Limb (tissue), 2 donors: ENCODE results near the gene TMEM175.
"Not testable (repeated sequence)": the region's sequence is repeated elsewhere in the genome, so short reads cannot be mapped to it uniquely, and the experiment has no call there.

Source experiments
- DNase-seq, 2 donors: peaks; one replicate each; pipeline ENCODE4 v3.0.0-alpha.2; 2016; ENCODE audit errors: extremely low spot score in 2 of 2

Gene TMEM175

DNA sequence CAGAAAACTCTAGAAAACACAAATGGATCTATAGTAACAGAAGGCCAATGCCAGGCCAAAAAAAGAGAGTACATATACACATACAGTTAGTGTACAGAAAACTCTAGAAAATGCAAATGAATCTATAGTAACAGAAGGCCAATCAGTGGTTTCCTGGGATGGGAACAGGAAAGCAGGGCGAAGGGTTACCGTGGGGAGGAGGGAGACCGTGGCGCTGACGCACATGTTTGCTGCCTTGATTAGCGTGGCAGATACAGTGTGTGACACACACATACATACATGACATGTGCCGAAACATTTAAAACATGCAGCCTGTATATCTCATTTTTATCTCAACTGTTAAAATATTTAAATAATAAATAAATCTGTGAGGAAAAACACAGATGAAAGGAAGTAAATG is 14.8 kb upstream of the TMEM175 start:
- no peak for DNase-seq

DNA sequence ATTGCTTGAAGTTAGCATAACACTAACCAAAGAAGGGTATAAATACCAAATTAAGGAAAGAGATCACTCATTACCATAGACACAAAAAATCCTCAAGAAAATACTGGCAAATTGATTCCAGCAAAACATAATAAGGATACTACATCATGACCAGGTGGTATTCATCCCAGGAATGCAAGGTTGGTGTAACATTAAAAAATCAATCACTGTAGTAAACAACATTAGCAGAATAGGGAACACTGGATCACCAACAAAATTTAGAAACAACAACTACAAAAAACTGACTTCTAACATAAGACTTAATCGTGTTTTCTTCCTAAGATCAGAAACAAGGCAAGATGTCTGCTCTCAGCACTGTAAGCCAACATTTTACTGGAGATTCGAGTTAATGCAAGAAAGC is 14.3 kb upstream of the TMEM175 start:
- no peak for DNase-seq

DNA sequence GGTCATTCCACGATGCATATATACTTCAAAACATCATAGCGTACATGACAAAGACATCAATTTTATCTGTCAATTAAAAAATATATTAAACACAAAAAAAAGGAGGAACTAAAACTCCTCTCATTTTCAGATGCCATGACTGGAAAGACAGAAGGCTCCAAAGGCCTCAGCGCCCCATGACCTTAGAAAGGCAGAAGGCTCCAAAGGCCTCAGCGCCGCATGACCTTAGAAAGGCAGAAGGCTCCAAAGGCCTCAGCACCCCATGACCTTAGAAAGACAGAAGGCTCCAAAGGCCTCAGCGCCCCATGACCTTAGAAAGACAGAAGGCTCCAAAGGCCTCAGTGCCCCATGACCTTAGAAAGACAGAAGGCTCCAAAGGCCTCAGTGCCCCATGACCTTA is 13.7 kb upstream of the TMEM175 start:
- not testable (repeated sequence) for DNase-seq

- DNase-seq = not testable (repeated sequence)
Measured at GRCh38 chr4:919004-919680, 13.1 kb upstream of the TMEM175 start.

GRCh38 chr4:921830-922331 is 10.4 kb upstream of the TMEM175 start:
- no peak for DNase-seq

- DNase-seq = no peak
Measured at GRCh38 chr4:924107-925096, 7.9 kb upstream of the TMEM175 start.

- DNase-seq = no peak
Measured at GRCh38 chr4:925171-925570, 7.1 kb upstream of the TMEM175 start.

DNA sequence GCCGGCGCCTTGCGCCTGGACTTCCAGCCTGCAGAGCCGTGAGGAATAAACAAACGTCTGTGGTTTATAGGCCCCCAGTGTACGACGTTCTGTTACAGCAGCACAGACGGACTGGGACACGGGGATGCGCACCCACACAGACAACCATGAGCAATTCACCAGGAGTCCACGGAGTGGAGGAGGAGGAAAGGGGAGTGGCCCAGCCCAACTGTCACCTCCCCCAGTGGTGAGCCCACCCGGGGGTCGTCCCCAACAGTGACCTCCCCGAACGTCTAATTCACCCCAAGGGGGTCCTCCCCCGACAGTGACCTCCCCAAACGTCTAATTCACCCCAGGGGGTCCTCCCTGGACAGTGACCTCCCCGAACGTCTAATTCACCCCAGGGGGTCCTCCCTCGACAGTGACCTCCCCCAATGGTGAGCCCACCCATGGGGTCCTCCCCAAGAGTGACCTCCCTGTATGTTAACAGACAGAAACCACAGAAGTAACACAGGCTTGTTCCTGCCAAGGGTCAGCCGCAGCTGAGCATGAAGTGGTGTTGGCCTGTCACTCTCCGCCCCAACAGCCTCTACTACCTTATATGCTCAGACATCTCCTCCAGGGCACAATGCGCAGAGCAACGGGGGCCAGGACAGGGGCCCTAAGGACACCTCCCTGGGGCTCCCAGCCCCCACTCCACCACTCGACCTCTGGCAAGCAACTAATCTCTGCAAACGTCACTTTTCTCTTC is 6.3 kb upstream of the TMEM175 start:
- no peak for DNase-seq

- DNase-seq = no peak
Measured at GRCh38 chr4:926538-926937, 5.7 kb upstream of the TMEM175 start.

DNA sequence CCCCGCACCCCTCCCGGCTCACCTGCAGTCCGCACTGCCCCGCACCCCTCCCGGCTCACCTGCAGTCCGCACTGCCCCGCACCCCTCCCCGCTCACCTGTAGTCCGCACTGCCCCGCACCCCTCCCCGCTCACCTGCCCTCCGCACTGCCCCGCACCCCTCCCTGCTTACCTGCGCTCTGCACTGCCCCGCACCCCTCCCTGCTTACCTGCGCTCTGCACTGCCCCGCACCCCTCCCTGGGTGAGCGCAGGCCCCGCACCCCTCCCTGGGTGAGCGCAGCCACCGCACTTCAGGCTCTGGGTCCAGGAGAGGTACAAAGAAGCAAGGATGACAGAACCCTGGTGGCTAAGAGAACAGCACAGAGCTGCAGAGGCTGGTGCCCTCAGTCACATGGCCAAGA is 4.7 kb upstream of the TMEM175 start:
- DNase-seq = not testable (repeated sequence)

GRCh38 chr4:929096-929765 is 3.0 kb upstream of the TMEM175 start:
- DNase-seq = no peak

GRCh38 chr4:930028-930551 is 2.2 kb upstream of the TMEM175 start:
- no peak for DNase-seq

DNA sequence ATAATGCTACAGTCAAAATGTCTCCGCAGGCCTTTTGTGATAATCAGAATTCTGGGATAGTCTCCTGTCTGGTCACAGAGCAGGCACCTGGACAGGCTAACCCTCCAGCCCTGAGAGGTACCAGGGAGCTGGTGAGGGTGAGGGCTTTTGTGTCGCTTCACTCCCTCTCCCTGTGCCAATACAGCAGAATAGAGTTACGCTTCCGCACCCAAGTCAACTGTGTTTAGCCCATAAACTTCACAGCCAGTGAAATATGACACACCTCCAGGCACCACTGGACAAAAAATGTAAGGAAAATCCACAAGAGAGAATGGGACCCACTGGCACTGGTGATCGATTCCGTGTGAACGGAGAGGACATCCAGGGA is 1.4 kb upstream of the TMEM175 start:
- no peak for DNase-seq

DNA sequence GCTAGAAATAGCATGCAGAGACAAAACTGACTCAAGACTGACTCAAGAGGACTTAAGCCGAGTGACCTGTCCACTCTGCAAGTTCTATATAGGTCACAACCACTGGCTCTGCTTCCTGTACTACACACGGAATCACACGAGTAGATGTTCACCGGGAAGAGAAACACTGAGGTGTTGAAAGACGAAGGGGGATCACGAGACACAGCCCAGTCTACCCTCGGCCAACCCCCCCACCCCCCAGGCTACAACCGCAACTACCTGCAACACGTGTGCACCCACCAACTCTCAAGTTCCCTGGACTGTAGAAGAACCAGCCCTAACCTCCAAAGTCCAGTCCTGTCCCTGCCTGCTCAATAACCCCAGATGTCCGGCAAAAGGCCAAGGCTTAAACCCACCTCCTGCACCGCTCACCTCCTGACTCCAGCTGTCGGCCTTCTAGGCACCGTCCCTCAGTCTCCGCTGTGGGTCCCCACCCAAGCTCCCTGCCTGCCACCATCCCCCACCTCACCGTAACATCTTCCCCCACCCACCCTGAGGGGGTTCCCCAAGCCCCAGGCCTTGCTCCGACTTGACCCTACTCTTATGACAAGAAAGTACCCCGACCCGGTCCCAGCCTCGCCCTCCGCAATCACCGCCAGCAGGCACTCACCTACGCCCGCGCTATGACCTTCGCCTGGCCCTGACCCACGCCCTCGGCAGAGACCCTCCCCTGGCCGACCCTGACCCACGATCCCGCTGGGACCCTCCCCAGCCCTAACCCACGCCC is 883 bp upstream of the TMEM175 start:
- DNase-seq = peak in 1 of 2 donors; percentile 7

- no peak for DNase-seq
Measured at GRCh38 chr4:932713-933070, 432 bp downstream of the TMEM175 start.

- DNase-seq = not testable (repeated sequence)
Measured at GRCh38 chr4:939508-939907, 7.2 kb downstream of the TMEM175 start.

- DNase-seq = no peak
Measured at GRCh38 chr4:945274-946102, 13.2 kb downstream of the TMEM175 start.

DNA sequence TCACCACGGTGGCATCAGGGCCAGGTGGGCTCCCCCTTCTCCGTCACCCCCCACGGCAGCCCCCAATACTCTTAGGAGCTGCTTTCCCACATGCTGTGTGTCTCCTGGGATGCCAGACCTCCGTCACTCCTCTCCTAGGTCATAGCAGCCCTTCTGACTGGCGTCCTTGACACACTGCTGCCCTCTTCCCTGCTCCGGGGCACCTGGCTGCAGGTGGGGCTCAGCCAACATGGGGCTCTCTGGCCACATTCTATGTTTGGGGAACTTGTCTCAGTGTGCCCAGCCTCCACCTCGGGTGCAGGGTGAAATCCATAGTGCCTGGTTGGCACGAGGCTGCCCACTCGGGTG is 13.8 kb downstream of the TMEM175 start:
- no peak for DNase-seq
